ENCODE data around the gene LRIT2.

Gene LRIT2

DNA sequence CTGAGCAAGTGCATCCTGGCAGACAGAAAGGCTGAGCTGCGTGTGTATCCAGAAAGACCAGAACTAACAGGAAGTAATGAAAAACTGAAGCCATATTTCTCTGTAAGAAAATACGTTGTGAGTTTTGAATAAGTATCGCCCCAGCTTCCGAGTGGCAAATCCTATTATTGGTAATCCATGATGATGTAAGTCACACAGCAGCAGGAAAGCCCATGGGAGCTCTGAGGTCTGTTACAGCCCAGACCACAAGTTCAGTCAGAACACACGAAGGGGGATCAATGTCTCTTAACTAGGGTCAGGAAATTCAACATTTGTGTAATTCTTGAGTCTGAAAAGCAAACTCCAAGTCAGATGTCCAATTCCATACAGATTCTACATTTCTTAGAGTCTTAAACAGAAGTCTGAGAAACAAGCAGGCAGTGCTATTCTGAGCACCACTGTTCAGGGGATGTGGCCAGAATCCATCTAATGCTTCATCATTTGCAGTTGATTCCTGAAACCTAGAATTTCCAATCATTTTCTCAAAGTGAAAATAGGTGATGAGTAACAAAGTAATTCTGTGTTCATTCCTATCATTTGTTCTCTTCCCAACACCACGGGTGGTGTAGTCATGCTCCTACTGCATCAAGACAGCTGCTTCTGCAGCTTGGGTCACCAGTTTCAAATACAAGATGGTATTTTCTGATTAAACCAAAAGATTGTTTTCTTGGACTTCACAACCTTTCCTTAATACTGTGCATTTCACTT is at the start of gene LRIT2:
Gene LRIT2 (minus strand): TSS at position 118 of the 747 bp plus-strand sequence. CDS start 24 bp downstream, at position 94.
- DNase-seq = no peak

DNA sequence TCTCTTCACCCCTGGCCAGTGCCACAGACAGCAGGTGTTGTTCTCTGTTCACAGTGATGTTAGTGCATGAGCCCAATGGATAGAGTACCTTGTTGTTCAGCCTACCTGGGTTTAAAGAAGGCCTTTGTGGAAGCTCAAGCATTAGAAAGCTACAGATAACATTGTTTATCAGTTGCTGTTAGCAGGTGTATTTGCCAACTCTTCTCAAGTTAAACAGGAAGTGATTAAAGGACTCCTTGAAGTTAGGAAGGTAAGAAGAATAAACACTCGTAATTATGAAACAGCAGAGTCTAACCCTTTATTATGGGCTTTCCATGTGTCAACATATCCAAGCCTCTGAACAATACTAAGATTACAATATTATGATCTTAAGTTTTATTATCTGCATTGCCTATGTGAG is 45.4 kb upstream of the LRIT2 start:
- no peak for DNase-seq

DNA sequence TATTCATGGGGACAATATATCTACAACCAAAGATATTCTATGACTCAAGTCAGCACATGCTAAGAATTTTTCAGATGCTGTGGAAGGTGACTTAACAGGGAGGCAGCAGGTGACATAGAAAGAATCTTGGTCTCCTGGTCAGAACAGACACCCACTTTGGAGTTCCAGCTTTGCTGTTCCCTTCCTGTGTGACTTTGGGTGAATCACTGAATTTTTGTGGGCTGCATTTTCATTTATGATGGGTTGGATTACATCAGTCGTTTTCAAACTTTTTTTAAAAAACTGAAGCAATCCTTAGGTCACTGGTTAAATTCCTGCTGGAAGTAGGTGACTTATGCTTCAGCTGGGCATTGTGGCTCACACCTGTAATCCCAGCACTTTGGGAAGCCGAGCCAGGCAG is 44.4 kb upstream of the LRIT2 start:
- DNase-seq = peak; percentile 82

GRCh38 chr10:84269162-84269561 is 43.8 kb upstream of the LRIT2 start:
- DNase-seq = no peak

GRCh38 chr10:84267503-84268126 is 42.3 kb upstream of the LRIT2 start:
- DNase-seq = peak; percentile 52

DNA sequence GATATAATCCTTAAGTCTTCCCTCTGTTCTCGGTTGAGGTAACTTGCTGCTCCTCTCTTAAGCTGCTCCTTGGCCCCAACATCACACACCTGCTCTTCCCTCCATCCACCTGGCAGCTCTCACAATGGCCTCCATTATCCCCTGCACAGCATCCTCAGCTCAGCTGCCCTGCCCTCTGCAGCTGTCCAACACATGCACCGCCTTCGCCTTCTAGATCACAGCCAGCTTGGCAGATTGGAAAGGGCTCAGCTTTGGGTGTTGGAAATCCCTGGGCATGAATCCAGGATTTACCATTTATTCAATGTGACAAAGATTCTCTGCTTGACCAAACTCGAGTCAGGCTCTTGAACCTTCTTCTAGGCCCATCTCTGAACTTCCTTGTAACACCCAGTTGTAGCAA is 40.1 kb upstream of the LRIT2 start:
- no peak for DNase-seq

- DNase-seq = peak; percentile 56
These were observed 39.3 kb upstream of the LRIT2 start for GRCh38 chr10:84264611-84265141.

GRCh38 chr10:84263716-84264115 is 38.4 kb upstream of the LRIT2 start:
- DNase-seq = no peak

- DNase-seq = no peak
These were observed 37.0 kb upstream of the LRIT2 start for GRCh38 chr10:84262190-84262956.

GRCh38 chr10:84261236-84261915 is 36.0 kb upstream of the LRIT2 start:
- no peak for DNase-seq

GRCh38 chr10:84258034-84258695 is 32.8 kb upstream of the LRIT2 start:
- DNase-seq = no peak

- DNase-seq = no peak
These were observed 32.1 kb upstream of the LRIT2 start for GRCh38 chr10:84257343-84258020.

DNA sequence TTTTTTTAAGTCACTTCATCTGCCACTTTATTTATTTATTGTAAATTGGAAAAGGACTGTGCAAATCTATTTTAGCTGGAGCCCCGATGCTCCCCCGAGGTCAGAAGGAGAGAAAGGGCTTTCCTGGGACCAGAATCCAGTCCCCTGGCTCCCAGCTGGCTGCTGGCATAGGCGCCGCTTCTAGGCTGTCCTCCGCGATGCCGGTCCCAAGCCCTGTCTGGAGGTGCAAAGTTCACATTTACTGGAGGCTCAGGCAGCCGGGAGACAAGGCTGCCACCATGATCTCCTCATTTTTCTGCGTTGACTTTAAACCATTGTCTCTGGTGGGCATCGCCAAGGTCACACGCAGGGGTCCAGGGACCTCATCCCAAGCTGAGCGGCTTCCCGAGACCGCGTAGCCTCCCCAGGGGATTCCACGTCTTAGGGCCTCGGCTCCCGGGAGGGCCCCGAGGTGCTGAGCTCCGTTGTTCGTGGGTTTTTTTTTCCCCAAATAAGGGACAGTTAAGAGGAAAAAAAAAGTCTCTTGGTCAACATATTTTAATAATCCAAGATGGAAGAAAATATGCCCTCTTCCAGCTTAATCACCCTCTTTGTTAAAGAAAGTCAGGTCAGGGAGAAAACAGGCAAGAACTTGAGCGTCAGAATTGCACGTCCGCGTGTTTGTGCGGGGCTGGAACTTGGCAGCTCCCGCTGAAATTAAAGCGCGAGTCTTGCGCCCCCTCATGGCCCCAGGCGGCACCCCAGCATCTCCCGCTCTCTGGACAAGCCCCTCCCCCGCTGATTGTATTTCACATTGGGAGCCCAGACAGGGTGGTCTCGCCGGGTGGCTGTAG is 31.4 kb upstream of the LRIT2 start:
- DNase-seq = peak; percentile 24

DNA sequence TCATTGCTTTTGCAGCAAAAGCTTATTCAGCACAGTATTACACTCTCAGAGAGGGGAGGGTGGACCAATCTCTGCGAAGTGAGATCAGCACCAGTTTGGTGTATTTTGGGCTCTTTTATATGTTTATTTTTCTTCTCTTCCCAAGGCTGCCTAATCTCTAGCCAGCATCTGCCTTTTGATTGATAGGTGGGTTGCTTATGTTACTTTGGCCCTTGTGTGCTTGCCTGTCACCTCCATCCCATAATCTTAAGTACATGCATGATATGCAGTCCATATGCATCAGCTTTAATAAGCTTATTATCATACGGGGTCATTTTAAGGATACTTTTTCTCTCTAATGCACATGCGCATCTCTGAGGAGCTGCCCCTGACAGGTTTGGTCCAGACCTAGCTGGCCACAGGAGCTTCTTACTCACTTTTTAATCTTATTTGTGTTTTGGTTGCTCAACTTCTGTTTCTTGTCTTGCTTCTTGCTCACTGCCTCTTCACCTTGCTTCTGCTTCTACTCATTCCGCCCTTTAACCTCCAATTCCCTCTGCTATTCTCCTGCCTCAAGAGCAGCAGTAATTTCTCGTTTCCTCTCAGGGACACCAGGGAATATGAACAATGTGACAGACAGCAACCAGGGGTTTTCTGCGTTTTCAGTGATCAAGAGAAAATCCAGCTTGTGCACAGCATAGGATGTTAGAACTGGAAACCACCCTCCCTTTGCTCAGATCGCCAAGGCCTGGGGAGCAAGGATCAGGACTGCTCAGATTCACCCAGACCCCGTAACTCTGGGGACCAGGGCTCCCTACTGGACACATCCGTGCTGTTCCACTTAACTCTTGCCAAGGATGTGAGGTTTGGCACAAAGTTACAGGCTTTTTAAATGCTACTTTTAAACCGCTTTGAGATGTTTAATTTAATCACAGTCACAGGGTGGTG is 29.5 kb upstream of the LRIT2 start:
- no peak for DNase-seq

GRCh38 chr10:84248794-84249193 is 23.4 kb upstream of the LRIT2 start:
- DNase-seq = no peak

- no peak for DNase-seq
These were observed 22.2 kb upstream of the LRIT2 start for GRCh38 chr10:84247496-84247895.

DNA sequence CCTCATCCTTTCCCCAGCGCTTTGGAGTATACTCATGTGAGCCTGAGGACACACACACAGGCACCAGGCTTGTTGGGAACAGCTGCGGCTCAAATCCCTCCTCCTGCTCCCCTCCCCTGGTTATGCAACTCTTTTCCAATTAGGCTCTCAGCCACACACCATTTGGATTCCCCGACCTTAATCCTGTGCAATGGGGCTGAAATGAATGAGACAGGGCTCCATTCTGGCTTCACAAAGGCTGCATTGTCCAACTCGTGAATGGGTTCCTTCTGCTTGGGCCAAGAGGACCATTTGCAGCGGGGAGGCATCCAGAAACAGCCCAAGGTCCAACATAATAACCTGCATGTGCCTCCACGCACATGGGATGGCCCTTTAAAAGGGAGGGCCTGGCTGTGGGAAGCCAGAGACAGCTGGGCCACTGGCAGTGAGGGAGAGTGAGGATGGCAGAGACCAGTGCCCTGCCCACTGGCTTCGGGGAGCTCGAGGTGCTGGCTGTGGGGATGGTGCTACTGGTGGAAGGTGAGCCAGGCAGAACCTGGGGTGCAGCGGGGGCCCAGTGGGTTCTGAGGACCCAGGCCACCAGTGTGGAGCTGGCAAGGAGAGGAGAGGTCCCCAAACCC is 19.4 kb upstream of the LRIT2 start, which contains the start of gene RGR:
Gene RGR (plus strand): TSS at position 403 of the 620 bp plus-strand sequence. CDS start 38 bp downstream, at position 441.
- DNase-seq = no peak

DNA sequence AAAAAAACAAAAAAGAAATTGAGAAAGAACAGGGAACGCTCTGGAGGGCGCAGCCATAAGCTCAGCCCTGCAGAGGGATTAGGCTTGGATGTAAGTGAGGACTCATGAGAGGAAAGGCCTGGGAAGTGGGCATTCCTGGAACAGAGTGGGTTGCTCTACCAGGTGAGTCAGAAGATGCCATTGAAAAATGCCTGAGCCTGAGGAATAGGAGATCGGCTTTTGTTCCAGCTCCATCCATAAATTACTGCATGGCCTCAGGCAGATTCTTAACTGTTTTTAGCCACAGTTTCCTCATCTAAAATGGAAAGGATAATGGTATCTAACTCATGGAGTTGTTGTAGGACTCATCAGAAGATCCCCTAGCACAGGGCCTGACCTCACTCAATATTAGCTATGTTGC is 18.4 kb upstream of the LRIT2 start:
- no peak for DNase-seq

DNA sequence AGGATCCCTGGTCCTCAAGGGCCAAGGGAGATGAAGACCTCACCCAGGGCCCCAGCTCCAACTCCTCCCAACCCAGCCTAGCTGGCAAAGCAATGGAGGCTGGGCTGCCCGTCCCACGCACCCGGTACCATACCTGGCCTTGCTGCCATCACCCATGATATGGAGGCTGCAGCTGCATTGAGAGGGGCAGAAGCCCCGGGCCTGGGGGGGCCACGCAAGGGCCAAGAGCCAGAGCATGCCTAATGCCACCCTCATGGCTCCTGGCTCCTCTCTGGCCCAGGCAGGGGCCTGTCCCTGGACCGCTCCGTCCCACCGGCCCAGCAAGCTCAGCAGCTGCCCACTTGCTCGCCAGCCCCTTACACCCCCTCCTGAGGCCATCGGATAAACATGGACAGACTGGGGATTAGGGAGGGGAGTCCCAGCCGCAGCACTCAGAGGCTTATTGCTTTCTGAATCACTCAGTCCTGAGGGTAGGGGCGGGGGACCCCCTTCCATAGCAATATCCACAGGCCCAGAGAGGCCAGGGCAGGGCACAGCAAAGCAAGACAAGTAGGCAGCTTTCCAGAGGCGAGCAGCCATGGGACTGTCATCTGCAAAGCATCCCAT is 15.9 kb upstream of the LRIT2 start, which contains the start of gene LRIT1:
Gene LRIT1 (minus strand): TSS at position 362 of the 606 bp plus-strand sequence. CDS start 107 bp downstream, at position 255.
- no peak for DNase-seq
